GM12878 (cell line): ENCODE data around the gene UROC1. TPM values are rescaled to one million over a fixed set of nuclear protein-coding genes. Genes with fewer than 3 reads are reported as not detected.

Experiments
- ATAC-seq: fragments of 200-7000 bp; cut with Tn5 transposase; 3 replicates; pipeline ENCODE4 v1.9.1; 2020; ENCODE audit warnings: mild to moderate bottlenecking, moderate library complexity
- BruUV-seq: library from RNA; stranded (reverse); fragments of 400-500 nt; replicated peaks from 2 replicates; lab custom pipeline; 2021; lab: Mats Ljungman, UMichigan
- CTCF ChIA-PET: fragments of 300-600 bp; sonication (Branson Sonifier 250); formaldehyde crosslinking; extraction: SDS; loops from one replicate; lab custom pipeline; 2021; ENCODE audit warnings: inconsistent platforms; lab: Yijun Ruan, JAX
- POLR2A ChIA-PET: fragments of 350-600 bp; formaldehyde crosslinking; extraction: SDS; loops from one replicate; lab custom pipeline; 2021; ENCODE audit warnings: inconsistent platforms; lab: Charles Lee
- RAD21 ChIA-PET: fragments of 300-600 bp; sonication (Branson Sonifier 250); formaldehyde crosslinking; loops from one replicate; lab custom pipeline; 2023; ENCODE audit warnings: antibody characterized with exemption; ENCODE audit not compliant: unreplicated experiment; lab: Charles Lee
- SMC1A ChIA-PET: fragments of 300-600 bp; sonication (Branson Sonifier 250); formaldehyde crosslinking; loops from one replicate; lab custom pipeline; 2023; ENCODE audit not compliant: unreplicated experiment, uncharacterized antibody; lab: Charles Lee
- DNase-seq: peaks from one replicate; pipeline ENCODE4 v3.0.0-alpha.2; 2011; ENCODE audit warnings: low read depth, low spot score
- FAIRE-seq: peaks from 3 replicates; lab custom pipeline; 2011; peaks lifted over from hg19 to GRCh38; lab: Jason Lieb, UNC
- H2AFZ ChIP-seq: 2 replicates; pipeline ENCODE4 v1.6.0; 2011; ENCODE audit warnings: low read depth, low read length, control low read depth; ENCODE audit not compliant: control insufficient read depth
- H3K27ac ChIP-seq: 2 replicates; pipeline ENCODE4 v1.5.1; 2011; ENCODE audit warnings: control low read depth; ENCODE audit not compliant: control insufficient read depth, insufficient read depth
- H3K27me3 ChIP-seq, 2 experiments: replicated peaks in 1 of 2; 2 replicates each; pipeline versions ENCODE4 v1.6.0 to v1.6.1; 2011; ENCODE audit warnings: low read length in 1 of 2; ENCODE audit not compliant: control insufficient read depth in 2 of 2, insufficient read depth in 2 of 2
- H3K36me3 ChIP-seq, 2 experiments: 2 replicates each; pipeline ENCODE4 v1.5.1; 2011; ENCODE audit warnings: low read length in 1 of 2; ENCODE audit not compliant: control insufficient read depth in 2 of 2, insufficient read depth in 2 of 2
- H3K4me1 ChIP-seq: 2 replicates; pipeline ENCODE4 v1.6.1; 2011; ENCODE audit warnings: mild to moderate bottlenecking, low read length, moderate library complexity, mixed read lengths; ENCODE audit not compliant: control insufficient read depth, insufficient read depth
- H3K4me2 ChIP-seq: 2 replicates; pipeline ENCODE4 v1.6.0; 2011; ENCODE audit warnings: control low read depth; ENCODE audit not compliant: control insufficient read depth, insufficient read depth
- H3K4me3 ChIP-seq: fragments of 200-600 bp; sonication (generic); 2 replicates; pipeline ENCODE4 v1.5.1; 2016
- H3K79me2 ChIP-seq: 2 replicates; pipeline ENCODE4 v1.6.0; 2011; ENCODE audit warnings: low read length; ENCODE audit not compliant: control insufficient read depth, insufficient read depth
- H3K9ac ChIP-seq: 2 replicates; pipeline ENCODE4 v1.8.0; 2011; ENCODE audit warnings: low read length, control low read depth, mixed read lengths; ENCODE audit not compliant: control insufficient read depth, insufficient read depth
- H3K9me3 ChIP-seq: replicated peaks from 3 replicates; pipeline ENCODE4 v1.5.1; 2011; ENCODE audit warnings: mild to moderate bottlenecking, low read length; ENCODE audit not compliant: control insufficient read depth, insufficient read depth
- H4K20me1 ChIP-seq: 2 replicates; pipeline ENCODE4 v1.6.0; 2011; ENCODE audit not compliant: control insufficient read depth, insufficient read depth
- BACH1 ChIP-seq: fragments of 450-650 bp; IDR thresholded peaks from 2 replicates; pipeline ENCODE4 v1.6.1; 2017; ENCODE audit warnings: mild to moderate bottlenecking, borderline replicate concordance
- BHLHE40 ChIP-seq, 2 experiments: fragments of 450-650 bp in 1 of 2; IDR thresholded peaks; 2 replicates each; pipeline ENCODE4 v1.6.1; 2011 to 2017; ENCODE audit warnings: low read depth in 2 of 2, borderline replicate concordance in 1 of 2, improper control_type of control experiment in 1 of 2, low read length in 1 of 2, mild to moderate bottlenecking in 1 of 2
- CBX3 ChIP-seq: fragments of 200-600 bp; sonication (generic); IDR thresholded peaks from 2 replicates; pipeline ENCODE4 v1.6.1; 2016; ENCODE audit warnings: low read depth, borderline replicate concordance
- CREM ChIP-seq: IDR thresholded peaks from 2 replicates; pipeline ENCODE4 v1.6.1; 2014; ENCODE audit warnings: antibody characterized with exemption, low read depth
- ETV6 ChIP-seq, 2 experiments: fragments of 450-650 bp in 1 of 2; IDR thresholded peaks in 1 of 2; conservative IDR thresholded peaks in 1 of 2; 2 replicates each; pipeline ENCODE4 v1.6.1; 2014; ENCODE audit warnings: antibody characterized with exemption in 1 of 2, borderline replicate concordance in 1 of 2, low read depth in 1 of 2, mild to moderate bottlenecking in 1 of 2, moderate library complexity in 1 of 2
- KAT2A ChIP-seq: conservative IDR thresholded peaks from 2 replicates; pipeline ENCODE4 v1.6.1; 2011; ENCODE audit warnings: low read depth, low read length; ENCODE audit not compliant: control insufficient read depth
- MYB ChIP-seq: fragments of 150-350 bp; IDR thresholded peaks from 2 replicates; pipeline ENCODE4 v1.6.1; 2014; ENCODE audit warnings: mild to moderate bottlenecking, low read depth, low read length, borderline replicate concordance
- SMARCA5 ChIP-seq: fragments of 450-650 bp; IDR thresholded peaks from 2 replicates; pipeline ENCODE4 v1.6.1; 2017; ENCODE audit warnings: mild to moderate bottlenecking
- STAT1 ChIP-seq: fragments of 450-650 bp; conservative IDR thresholded peaks from 2 replicates; pipeline ENCODE4 v1.6.1; 2014; ENCODE audit warnings: antibody characterized with exemption, mild to moderate bottlenecking
- TAF1 ChIP-seq: IDR thresholded peaks from 2 replicates; pipeline ENCODE4 v1.6.1; 2011; ENCODE audit warnings: mild to moderate bottlenecking, low read depth, low read length, borderline replicate concordance
- TCF7 ChIP-seq: IDR thresholded peaks from 2 replicates; pipeline ENCODE4 v1.6.1; 2014; ENCODE audit warnings: antibody characterized with exemption, borderline replicate concordance
- WRNIP1 ChIP-seq: IDR thresholded peaks from 2 replicates; pipeline ENCODE4 v1.6.1; 2011; ENCODE audit warnings: low read depth, low read length, improper control_type of control experiment, borderline replicate concordance
- ZNF274 ChIP-seq: IDR thresholded peaks from one replicate; pipeline ENCODE4 v1.8.0; 2011; ENCODE audit not compliant: insufficient read length, insufficient read depth
- WGBS: methylation state at CpG from one replicate; pipeline ENCODE4 v1.1.6; 2016; ENCODE audit warnings: low lambda C conversion rate; ENCODE audit not compliant: insufficient replicate concordance, insufficient coverage; ENCODE audit errors: missing lambda C conversion rate; 5-methylcytosine and 5-hydroxymethylcytosine counted together
- in situ Hi-C: fragments of 300-500 bp; cut with MboI; formaldehyde crosslinking; loops from 9 replicates; pipeline ENCODE4 v1.14.3; 2018; ENCODE audit warnings: mixed read lengths
- intact Hi-C: fragments of 100-400 bp; cut with micrococcal nuclease; formaldehyde crosslinking; loops from one replicate; pipeline ENCODE4 v1.14.2; 2022; ENCODE audit not compliant: unreplicated experiment
- polyA plus RNA-seq, 11 experiments: library from polyadenylated mRNA; depleted of rRNA in 4 of 11; unstranded in 6 of 11; stranded (reverse) in 5 of 11; fragments of >200 nt; fragmentation: Nextera tagmentation in 4 of 11; fragmentation: Illumina TruSeq in 1 of 11; extraction: Ambion mirVana in 4 of 11; extraction: Trizol in 1 of 11; gene quantifications; 1 replicate in 1 of 11; 2 replicates in 10 of 11; pipeline versions ENCODE4 v1.2.1 to v1.2.3, GENCODE V29; 2011 to 2016; ENCODE audit warnings: inconsistent platforms in 2 of 11, missing spikeins in 2 of 11, low read depth in 1 of 11
- total RNA-seq, 4 experiments: library from RNA; depleted of rRNA in 3 of 4; stranded (reverse); fragments of >200 nt in 3 of 4; fragmentation: Illumina TruSeq in 1 of 4; extraction: Trizol in 1 of 4; gene quantifications; 2 replicates each; pipeline versions ENCODE4 v1.2.1 to v1.2.3, GENCODE V29; 2013 to 2021
- TF ChIP-seq, protein P1 (sequence below): fragments of 450-650 bp; IDR thresholded peaks from 2 replicates; pipeline ENCODE4 v1.6.1; 2018; ENCODE audit warnings: borderline replicate concordance, mild to moderate bottlenecking; ENCODE audit not compliant: partially characterized antibody
- TF ChIP-seq, protein P2 (sequence below): fragments of 450-650 bp; IDR thresholded peaks from 2 replicates; pipeline ENCODE4 v1.6.1; 2017; ENCODE audit warnings: borderline replicate concordance
- TF ChIP-seq, protein P3 (sequence below): IDR thresholded peaks from 2 replicates; pipeline ENCODE4 v1.6.1; 2012; ENCODE audit warnings: improper control_type of control experiment, low read depth, low read length; ENCODE audit not compliant: insufficient replicate concordance

Gene UROC1
- total and polyA plus RNA-seq, 10 of the 15 experiments (the other 5 are each of a cell fraction or from before 2014, with no cell fraction given) = 0.04 TPM; not detected in 9

DNA sequence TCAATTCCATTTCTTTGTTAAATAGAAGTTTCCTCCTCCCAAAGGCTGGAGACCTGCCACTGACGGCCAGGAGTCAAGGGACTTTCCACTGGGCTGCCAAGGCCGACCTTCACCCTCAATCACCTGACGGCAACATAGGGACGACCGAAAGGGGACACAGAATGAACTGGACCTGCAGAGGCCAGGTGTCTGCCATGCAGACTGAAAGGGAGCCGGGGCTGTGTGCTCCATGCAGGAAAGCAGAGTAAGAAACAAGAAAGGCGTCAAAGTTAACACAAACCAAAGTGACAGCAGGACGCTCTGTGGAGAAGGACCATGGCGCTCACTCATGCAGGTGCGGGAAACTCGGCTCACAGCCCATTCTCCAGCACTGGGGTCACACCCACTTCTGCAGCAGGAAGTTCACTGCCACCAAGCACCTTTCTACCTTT lies 67.9 kb downstream of the UROC1 start:
- Histone ChIP-seq H3K27me3 (no peaks in the 10 kb centered on the region), H3K79me2 (no peaks in the 10 kb centered on the region), H3K9ac (no peak overlapping the region), H2AFZ (no peak overlapping the region), H3K4me3 (no peak overlapping the region), H3K9me3 (no peaks in the 10 kb centered on the region), H4K20me1 (no peaks in the 10 kb centered on the region), H3K4me1 (no peaks in the 10 kb centered on the region), H3K36me3 (peaks cover 8 to 14% of the 10 kb centered on the region in 2 experiments; a peak in 3 of 4 replicates), H3K4me2 (no peak overlapping the region), H3K27ac (no peak overlapping the region)
- ChIA-PET POLR2A (no interaction called here), SMC1A (no interaction called here), CTCF (no interaction called here), RAD21 (no interaction called here)
- FAIRE-seq (no peak), ATAC-seq (no peak), DNase-seq (no peak)
- WGBS = 84% methylated on average over 11 of the region's 11 CpGs
- no TSS peak for BruUV-seq
- in situ Hi-C loops (no loop called here), intact Hi-C loops (no loop called here)
- no peak for TF ChIP-seq TCF7
- TF ChIP-seq, protein P1, sequence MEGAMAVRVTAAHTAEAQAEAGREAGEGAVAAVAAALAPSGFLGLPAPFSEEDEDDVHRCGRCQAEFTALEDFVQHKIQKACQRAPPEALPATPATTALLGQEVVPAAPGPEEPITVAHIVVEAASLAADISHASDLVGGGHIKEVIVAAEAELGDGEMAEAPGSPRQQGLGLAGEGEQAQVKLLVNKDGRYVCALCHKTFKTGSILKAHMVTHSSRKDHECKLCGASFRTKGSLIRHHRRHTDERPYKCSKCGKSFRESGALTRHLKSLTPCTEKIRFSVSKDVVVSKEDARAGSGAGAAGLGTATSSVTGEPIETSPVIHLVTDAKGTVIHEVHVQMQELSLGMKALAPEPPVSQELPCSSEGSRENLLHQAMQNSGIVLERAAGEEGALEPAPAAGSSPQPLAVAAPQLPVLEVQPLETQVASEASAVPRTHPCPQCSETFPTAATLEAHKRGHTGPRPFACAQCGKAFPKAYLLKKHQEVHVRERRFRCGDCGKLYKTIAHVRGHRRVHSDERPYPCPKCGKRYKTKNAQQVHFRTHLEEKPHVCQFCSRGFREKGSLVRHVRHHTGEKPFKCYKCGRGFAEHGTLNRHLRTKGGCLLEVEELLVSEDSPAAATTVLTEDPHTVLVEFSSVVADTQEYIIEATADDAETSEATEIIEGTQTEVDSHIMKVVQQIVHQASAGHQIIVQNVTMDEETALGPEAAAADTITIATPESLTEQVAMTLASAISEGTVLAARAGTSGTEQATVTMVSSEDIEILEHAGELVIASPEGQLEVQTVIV = no peak
- TF ChIP-seq STAT1 = no peak
- TF ChIP-seq MYB = no peak
- TF ChIP-seq CREM = no peak
- TF ChIP-seq CBX3 = no peak
- TF ChIP-seq, protein P2, sequence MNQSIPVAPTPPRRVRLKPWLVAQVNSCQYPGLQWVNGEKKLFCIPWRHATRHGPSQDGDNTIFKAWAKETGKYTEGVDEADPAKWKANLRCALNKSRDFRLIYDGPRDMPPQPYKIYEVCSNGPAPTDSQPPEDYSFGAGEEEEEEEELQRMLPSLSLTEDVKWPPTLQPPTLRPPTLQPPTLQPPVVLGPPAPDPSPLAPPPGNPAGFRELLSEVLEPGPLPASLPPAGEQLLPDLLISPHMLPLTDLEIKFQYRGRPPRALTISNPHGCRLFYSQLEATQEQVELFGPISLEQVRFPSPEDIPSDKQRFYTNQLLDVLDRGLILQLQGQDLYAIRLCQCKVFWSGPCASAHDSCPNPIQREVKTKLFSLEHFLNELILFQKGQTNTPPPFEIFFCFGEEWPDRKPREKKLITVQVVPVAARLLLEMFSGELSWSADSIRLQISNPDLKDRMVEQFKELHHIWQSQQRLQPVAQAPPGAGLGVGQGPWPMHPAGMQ = no peak
- TF ChIP-seq ETV6 (conservative IDR thresholded peaks at IDR 0.05 in 1 of 2, IDR thresholded peaks at IDR 0.05 in 1 of 2; ENCODE audit: borderline replicate concordance in 1 of 2, low read depth in 1 of 2) = no peak
- TF ChIP-seq BHLHE40 (IDR thresholded peaks at IDR 0.05; ENCODE audit: borderline replicate concordance in 1 of 2, low read depth in 2 of 2, low read length in 1 of 2) = no peak
- no peak for TF ChIP-seq WRNIP1
- TF ChIP-seq BACH1 = no peak
- no peak for TF ChIP-seq ZNF274
- TF ChIP-seq SMARCA5 = no peak
- TF ChIP-seq TAF1 = no peak
- no peak for TF ChIP-seq KAT2A
- TF ChIP-seq, protein P3, sequence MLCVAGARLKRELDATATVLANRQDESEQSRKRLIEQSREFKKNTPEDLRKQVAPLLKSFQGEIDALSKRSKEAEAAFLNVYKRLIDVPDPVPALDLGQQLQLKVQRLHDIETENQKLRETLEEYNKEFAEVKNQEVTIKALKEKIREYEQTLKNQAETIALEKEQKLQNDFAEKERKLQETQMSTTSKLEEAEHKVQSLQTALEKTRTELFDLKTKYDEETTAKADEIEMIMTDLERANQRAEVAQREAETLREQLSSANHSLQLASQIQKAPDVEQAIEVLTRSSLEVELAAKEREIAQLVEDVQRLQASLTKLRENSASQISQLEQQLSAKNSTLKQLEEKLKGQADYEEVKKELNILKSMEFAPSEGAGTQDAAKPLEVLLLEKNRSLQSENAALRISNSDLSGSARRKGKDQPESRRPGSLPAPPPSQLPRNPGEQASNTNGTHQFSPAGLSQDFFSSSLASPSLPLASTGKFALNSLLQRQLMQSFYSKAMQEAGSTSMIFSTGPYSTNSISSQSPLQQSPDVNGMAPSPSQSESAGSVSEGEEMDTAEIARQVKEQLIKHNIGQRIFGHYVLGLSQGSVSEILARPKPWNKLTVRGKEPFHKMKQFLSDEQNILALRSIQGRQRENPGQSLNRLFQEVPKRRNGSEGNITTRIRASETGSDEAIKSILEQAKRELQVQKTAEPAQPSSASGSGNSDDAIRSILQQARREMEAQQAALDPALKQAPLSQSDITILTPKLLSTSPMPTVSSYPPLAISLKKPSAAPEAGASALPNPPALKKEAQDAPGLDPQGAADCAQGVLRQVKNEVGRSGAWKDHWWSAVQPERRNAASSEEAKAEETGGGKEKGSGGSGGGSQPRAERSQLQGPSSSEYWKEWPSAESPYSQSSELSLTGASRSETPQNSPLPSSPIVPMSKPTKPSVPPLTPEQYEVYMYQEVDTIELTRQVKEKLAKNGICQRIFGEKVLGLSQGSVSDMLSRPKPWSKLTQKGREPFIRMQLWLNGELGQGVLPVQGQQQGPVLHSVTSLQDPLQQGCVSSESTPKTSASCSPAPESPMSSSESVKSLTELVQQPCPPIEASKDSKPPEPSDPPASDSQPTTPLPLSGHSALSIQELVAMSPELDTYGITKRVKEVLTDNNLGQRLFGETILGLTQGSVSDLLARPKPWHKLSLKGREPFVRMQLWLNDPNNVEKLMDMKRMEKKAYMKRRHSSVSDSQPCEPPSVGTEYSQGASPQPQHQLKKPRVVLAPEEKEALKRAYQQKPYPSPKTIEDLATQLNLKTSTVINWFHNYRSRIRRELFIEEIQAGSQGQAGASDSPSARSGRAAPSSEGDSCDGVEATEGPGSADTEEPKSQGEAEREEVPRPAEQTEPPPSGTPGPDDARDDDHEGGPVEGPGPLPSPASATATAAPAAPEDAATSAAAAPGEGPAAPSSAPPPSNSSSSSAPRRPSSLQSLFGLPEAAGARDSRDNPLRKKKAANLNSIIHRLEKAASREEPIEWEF = no peak
